Stimulated activated CD4-positive, alpha-beta T cell treated with anti-CD3 and anti-CD28 coated beads, Interleukin-15, amount 100 ng/mL, for 48 hours (primary cell): ENCODE results near the gene ARID4B.
"Not testable (repeated sequence)": the region's sequence is repeated elsewhere in the genome, so short reads cannot be mapped to it uniquely, and the experiment has no call there.

ENCODE experiments used
- DNase-seq, 2 donors: peaks; one replicate each; pipeline ENCODE4 v3.0.0-alpha.2; 2020; ENCODE audit warnings: low read depth in 2 of 2

ARID4B gene

GRCh38 chr1:235270625-235271024 is 57.4 kb downstream of the ARID4B start:
- no peak for DNase-seq

DNA sequence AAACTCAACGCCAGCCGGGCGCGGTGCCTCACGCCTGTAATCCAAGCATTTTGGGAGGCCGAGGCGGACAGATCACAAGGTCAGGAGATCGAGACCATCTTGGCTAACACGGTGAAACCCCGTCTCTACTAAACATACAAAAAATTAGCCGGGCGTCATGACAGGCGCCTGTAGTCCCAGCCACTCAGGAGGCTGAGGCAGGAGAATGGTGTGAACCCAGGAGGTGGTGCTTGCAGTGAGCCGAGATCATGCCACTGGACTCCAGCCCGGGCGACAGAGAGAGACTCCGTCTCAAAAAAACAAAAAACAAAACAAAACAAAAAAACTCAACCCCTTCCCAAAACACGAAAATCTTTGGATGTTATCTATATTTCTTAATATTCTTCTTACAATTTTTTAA is 58.0 kb downstream of the ARID4B start:
- not testable (repeated sequence) for DNase-seq

DNA sequence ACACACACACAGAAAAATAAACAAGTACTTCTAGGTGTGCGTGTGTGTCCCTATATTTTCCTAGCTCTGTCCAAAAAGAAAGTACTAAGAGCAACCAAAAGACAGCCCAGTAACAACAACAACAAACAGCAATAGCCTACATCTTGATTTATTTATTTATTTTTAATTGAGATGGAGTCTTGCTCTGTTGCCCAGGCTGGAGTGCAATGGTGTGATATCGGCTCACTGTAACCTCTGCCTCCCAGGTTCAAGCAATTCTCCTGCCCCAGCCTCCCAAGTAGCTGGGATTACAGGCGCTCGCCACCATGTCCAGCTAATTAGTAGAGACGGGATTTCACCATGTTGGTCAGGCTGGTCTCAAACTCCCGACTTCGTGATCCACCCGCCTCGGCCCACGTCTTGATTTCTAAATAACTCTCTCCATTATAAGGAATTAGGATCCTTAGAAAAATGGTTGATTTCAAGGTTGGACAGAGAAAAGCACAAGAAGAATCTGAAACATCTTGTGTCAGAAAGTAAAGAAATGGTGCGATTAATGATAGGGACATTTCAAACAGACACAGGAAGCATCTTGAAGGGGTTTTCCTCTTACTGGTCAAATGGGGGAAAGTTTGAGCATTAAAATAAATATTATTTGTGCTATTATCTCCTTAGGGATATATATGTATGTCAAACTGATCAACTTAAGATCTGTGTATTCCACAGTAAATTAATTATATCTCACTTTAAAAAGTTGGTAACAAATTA is 59.4 kb downstream of the ARID4B start:
- DNase-seq: no peak

- DNase-seq: no peak
Measured at GRCh38 chr1:235266967-235267366, 61.0 kb downstream of the ARID4B start.

DNA sequence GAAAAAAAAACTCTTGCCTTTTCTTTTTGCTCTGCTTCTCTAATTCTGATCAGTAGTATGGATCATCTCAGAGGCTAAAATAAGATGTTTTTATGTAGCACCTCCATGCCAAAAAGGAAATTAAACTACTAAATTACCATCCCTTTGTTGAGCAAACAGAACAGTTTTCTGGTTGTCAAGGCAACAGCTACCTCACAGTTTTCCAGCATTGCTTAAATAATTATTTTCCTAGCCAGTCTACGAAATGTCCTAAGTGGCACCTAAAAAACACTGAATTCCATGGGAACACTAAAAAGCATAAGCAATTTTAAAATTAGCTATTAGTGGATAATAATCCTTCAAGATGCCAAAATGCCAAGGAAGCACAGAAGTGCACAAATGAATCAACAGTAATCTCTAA is 61.7 kb downstream of the ARID4B start:
- no peak for DNase-seq

DNA sequence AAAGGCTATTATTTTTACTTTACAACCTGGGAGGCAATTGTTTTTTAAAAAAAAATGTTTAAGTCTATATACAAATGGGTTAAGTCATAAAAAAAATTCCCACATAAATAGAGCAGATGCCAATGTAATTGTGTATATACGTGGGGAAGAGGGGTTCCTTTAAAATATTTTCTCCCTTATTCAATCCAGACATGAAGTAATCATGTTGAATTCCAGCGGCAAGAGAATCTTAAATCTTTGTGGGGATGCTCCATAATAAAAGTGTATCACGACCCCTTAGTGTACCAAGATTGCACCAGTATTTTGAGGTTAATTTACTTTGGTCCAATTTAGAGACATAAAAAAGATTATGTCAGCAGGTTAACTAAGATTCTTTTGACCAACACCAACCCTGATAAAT is 62.1 kb downstream of the ARID4B start:
- DNase-seq: no peak

DNA sequence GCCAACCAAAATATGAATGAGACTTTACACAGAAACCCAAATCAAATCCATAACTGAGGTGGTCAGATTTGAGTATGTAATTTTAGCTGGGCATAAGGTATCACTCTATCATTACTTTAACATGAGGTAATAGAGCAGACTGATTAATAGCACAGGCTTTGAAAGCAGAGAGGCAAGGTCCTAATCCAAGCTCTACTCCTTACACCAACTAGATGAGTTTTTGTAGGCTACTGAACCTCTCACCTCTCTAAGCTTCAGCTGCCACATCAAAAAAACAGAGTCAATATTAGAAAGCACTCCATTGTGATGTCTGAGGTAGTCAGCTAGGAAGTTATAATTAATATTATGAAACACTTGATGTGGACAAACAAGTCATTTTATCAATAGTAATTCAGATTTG is 63.7 kb downstream of the ARID4B start:
- DNase-seq: no peak

GRCh38 chr1:235262539-235262938 is 65.4 kb downstream of the ARID4B start:
- DNase-seq: no peak

DNA sequence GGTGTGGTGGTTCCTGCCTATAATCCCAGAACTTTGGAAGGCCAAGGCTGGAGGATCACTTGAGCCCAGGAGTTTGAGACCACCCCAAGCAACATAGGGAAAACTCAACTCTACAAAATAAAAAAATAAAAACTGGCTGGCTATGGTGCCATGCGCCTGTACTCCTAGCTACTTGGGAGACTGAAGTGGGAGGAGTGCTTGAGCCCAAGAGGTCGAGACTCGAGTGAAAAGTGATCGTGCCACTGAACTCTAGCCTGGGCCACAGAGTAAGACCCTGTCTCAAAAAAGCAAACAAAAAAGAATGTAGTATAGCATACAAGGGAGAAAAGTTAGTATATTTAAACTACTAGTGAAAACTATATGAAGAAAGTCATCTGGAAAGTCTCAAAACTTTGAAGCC is 66.7 kb downstream of the ARID4B start:
- DNase-seq: no peak

GRCh38 chr1:235259133-235259778 is 68.7 kb downstream of the ARID4B start:
- DNase-seq: no peak

GRCh38 chr1:235258068-235258467 is 69.9 kb downstream of the ARID4B start:
- not testable (repeated sequence) for DNase-seq

DNA sequence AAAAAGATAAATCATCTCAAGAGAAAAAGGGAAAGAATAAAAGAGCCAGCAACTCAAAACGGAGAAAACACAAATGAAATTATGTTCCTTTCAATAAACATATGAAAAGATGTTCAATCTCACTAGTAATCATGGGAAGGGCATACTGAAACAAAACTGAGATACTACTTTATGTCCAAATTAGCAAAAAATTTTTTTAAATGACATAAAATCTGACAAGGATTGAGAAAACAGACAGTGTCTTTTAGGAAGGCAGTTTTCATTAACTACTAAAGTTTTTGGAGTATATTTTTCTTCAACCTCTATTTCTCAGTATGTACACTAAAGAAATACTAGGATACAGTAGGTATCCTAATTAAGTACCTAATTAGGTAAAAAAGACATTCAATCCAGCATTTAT is 73.3 kb downstream of the ARID4B start:
- DNase-seq: no peak

DNA sequence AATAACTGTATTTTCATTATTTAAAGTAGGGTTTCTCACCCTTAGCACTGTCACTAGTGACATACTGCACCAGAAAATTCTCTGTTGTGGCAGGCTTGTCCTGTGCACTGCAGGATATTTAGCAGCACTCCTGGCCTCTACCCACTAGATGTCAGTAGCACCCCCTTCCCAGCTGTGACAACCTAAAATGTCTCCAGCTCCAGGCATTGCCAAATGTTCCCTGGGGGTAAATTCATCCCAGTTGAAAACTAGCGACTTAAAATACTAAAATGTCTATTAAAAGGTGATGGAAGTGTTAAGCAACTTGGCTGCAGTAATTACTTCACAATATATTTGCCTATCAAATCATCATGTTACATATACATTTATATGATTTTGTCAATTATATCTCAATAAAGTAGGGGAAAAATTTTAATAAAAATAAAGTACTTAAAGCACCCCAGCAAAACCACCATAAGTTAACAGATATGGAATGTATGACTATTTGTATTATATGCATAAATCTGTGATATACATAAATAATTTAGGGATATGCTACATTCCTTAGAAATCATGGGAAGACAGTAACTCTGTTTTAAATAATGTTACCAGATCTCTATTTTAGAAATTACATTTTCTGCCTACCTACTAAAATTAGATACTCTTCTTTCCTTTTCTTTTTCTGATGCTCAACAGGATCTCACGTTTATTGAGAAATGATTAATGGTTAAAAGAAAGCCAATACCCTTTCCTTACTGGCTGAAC is 74.6 kb downstream of the ARID4B start:
- DNase-seq: peak; percentile 24 to 55

DNA sequence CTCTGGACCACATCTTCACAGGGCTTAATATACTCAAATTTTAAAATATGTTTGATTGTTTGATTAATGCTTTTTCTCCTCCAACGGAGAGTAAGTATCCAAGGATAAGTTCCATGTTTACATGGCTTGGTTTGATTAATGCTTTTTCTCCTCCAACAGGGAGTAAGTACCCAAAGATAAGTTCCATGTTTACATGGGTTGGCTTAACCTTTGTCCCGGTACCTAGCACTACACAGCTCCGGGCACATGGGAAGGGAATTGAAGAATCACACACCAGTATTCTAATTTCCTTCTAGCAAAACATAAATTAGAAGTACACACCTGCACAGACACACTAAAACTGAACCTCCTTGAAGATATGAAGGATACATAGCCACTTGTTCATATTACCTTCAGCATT is 77.5 kb downstream of the ARID4B start:
- no peak for DNase-seq

GRCh38 chr1:235246022-235246948 is 81.7 kb downstream of the ARID4B start:
- no peak for DNase-seq

- DNase-seq: no peak
Measured at GRCh38 chr1:235244974-235245592, 82.9 kb downstream of the ARID4B start.

- DNase-seq: no peak
Measured at GRCh38 chr1:235240960-235241359, 87.0 kb downstream of the ARID4B start.

DNA sequence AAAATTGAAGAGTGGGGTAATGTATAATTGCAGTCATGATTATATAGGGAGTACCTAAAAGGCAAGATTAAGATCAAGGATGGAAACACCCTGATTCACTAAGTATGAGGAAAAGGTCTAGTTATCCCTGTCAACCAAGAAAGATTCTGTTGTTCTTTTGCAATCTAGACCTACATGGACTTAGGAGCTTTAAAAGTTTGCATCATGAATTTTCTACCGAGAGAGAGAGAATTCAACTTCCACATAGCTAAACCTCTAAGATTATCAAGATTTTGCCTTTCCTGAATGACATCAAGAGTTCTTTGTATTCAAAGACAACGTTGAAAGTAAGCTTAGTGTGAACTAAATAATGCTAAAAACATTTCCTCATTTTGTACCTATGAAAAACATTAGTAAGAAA is 88.1 kb downstream of the ARID4B start:
- DNase-seq: no peak

DNA sequence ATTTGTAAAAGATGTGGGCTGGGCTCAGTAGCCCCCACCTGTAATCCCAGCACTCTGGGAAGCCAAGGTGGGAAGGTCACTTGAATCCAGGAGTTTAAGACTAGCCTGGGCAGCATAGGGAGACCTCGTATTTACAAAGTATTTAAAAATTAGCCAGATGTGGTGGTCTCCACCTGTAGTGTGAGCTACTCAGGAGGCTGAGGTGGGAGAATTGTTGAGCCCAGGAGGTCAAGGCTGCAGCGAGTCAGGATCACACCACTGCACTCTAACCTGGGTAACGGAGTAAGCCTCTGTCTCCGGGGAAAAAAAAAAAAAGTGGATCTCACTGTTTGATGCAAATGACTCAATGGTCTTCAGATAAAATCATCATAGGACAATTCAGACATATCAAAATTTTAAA is 89.4 kb downstream of the ARID4B start:
- no peak for DNase-seq

DNA sequence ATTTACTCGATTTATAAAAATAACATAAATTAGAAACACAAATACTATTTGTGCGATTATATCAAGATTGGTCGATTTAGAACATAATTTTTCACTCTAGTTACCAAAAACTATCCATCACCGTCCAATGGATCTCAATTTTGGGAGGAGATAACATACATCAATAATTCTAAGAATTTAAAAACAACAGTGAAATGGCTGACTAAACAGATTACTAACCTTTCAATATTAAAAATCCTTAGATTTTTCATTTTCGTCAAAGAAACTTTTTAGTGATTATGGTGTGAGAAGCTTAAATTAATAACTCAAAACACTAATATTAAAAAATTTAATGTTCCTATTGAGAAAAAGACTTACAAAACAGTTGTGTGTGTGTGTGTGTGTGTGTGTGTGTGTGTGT is 91.9 kb downstream of the ARID4B start:
- no peak for DNase-seq

- DNase-seq: no peak
Measured at GRCh38 chr1:235229868-235230267, 98.1 kb downstream of the ARID4B start.
